K562 (cell line): Measurements from ENCODE around the gene SPATA32. TPM values are rescaled to one million over a fixed set of nuclear protein-coding genes. Genes with fewer than 3 reads are reported as not detected.

ENCODE experiments used
- CLOCK ChIP-seq: fragments of 250-450 bp; sonication (Bioruptor Pico); IDR thresholded peaks from 2 replicates; pipeline ENCODE4 v1.4.0; 2020; ENCODE audit warnings: mild to moderate bottlenecking, moderate library complexity, borderline replicate concordance
- COPS2 ChIP-seq: fragments of 450-650 bp; conservative IDR thresholded peaks from 2 replicates; pipeline ENCODE4 v1.6.1; 2016; ENCODE audit warnings: mild to moderate bottlenecking, moderate library complexity
- CREM ChIP-seq: IDR thresholded peaks from 2 replicates; pipeline ENCODE4 v1.6.1; 2014; ENCODE audit warnings: antibody characterized with exemption, low read depth
- CTCFL ChIP-seq: IDR thresholded peaks from 2 replicates; pipeline ENCODE4 v1.6.1; 2011; ENCODE audit warnings: borderline replicate concordance, low read depth, mild to moderate bottlenecking, moderate library complexity, low read length; ENCODE audit not compliant: insufficient read depth, poor library complexity, severe bottlenecking
- L3MBTL2 ChIP-seq: fragments of 450-650 bp; IDR thresholded peaks from 2 replicates; pipeline ENCODE4 v1.6.1; 2016; ENCODE audit warnings: mild to moderate bottlenecking, moderate library complexity
- LCOR ChIP-seq: sonication (generic); formaldehyde crosslinking; IDR thresholded peaks from 2 replicates; pipeline ENCODE4 v1.8.0; 2022; ENCODE audit warnings: mild to moderate bottlenecking, missing genetic modification reagents
- MAZ ChIP-seq, 2 experiments: fragments of 450-650 bp in 1 of 2; sonication (generic) in 1 of 2; formaldehyde crosslinking; IDR thresholded peaks in 1 of 2; conservative IDR thresholded peaks in 1 of 2; 2 replicates each; pipeline versions ENCODE4 v1.4.0 to v1.5.0; 2020; ENCODE audit warnings: mild to moderate bottlenecking in 1 of 2, missing genetic modification reagents in 1 of 2
- MEIS2 ChIP-seq: fragments of 450-650 bp; IDR thresholded peaks from 2 replicates; pipeline ENCODE4 v1.6.1; 2014; ENCODE audit warnings: mild to moderate bottlenecking; ENCODE audit not compliant: partially characterized antibody
- MXI1 ChIP-seq: IDR thresholded peaks from 2 replicates; pipeline ENCODE4 v1.6.1; 2011; ENCODE audit warnings: low read depth, mild to moderate bottlenecking, improper control_type of control experiment, low read length
- PHF8 ChIP-seq: fragments of 200-600 bp; sonication (generic); IDR thresholded peaks from 2 replicates; pipeline ENCODE4 v1.6.1; 2012; ENCODE audit warnings: mixed run types, mild to moderate bottlenecking, inconsistent platforms, low read length, moderate library complexity, borderline replicate concordance
- TAF7 ChIP-seq: fragments of 450-650 bp; IDR thresholded peaks from 2 replicates; pipeline ENCODE4 v1.6.1; 2016; ENCODE audit warnings: missing genetic modification characterization, missing compliant biosample characterization
- TBP ChIP-seq: optimal IDR thresholded peaks from 2 replicates; pipeline ENCODE3; 2011; ENCODE audit warnings: low read depth, low read length, improper control_type of control experiment
- XRCC5 ChIP-seq: fragments of 200-400 bp; formaldehyde crosslinking; IDR thresholded peaks from 2 replicates; pipeline ENCODE4 v1.6.1; 2017; ENCODE audit warnings: low read depth, mild to moderate bottlenecking, low read length
- YY1 ChIP-seq, 3 experiments: IDR thresholded peaks; 2 replicates each; pipeline ENCODE4 v1.6.1; 2011; ENCODE audit warnings: low read length in 2 of 3, mild to moderate bottlenecking in 2 of 3, moderate library complexity in 2 of 3, borderline replicate concordance in 1 of 3, control low read depth in 1 of 3, low read depth in 1 of 3; ENCODE audit not compliant: insufficient read depth in 3 of 3, insufficient replicate concordance in 2 of 3, control insufficient read depth in 1 of 3, insufficient read length in 1 of 3; ENCODE audit errors: extremely low read depth in 1 of 3
- ZKSCAN1 ChIP-seq: fragments of 150-350 bp; IDR thresholded peaks from 2 replicates; pipeline ENCODE4 v1.6.1; 2016; ENCODE audit warnings: low read depth, low read length
- ZNF24 ChIP-seq: fragments of 450-650 bp; IDR thresholded peaks from 2 replicates; pipeline ENCODE4 v1.6.1; 2016
- ZNF263 ChIP-seq: sonication (generic); formaldehyde crosslinking; IDR thresholded peaks from 2 replicates; pipeline ENCODE4 v1.8.0; 2022; ENCODE audit warnings: mild to moderate bottlenecking, missing genetic modification reagents, borderline replicate concordance
- ZNF444 ChIP-seq: fragments of 250-450 bp; sonication (Bioruptor Pico); IDR thresholded peaks from 2 replicates; pipeline ENCODE4 v1.4.0; 2020; ENCODE audit warnings: mild to moderate bottlenecking, moderate library complexity
- ZNF518B ChIP-seq: fragments of 250-450 bp; sonication (Bioruptor Pico); IDR thresholded peaks from 2 replicates; pipeline ENCODE4 v1.5.0; 2021; ENCODE audit warnings: mild to moderate bottlenecking, moderate library complexity
- polyA plus RNA-seq, 8 experiments: library from polyadenylated mRNA; depleted of rRNA in 4 of 8; stranded (reverse) in 5 of 8; unstranded in 3 of 8; fragments of >200 nt; fragmentation: Nextera tagmentation in 2 of 8; fragmentation: Illumina TruSeq in 1 of 8; extraction: Ambion mirVana in 2 of 8; extraction: Trizol in 1 of 8; gene quantifications; 2 replicates each; pipeline versions ENCODE4 v1.2.1 to v1.2.3, GENCODE V29; 2011 to 2014; ENCODE audit warnings: inconsistent platforms in 1 of 8, missing spikeins in 1 of 8
- total RNA-seq, 7 experiments: library from RNA; depleted of rRNA in 6 of 7; stranded (reverse); fragments of >200 nt in 6 of 7; fragmentation: Illumina TruSeq in 2 of 7; extraction: Trizol in 2 of 7; gene quantifications; 2 replicates each; pipeline versions ENCODE4 v1.2.1 to v1.2.3, GENCODE V29; 2011 to 2021; ENCODE audit warnings: low replicate concordance in 1 of 7

The SPATA32 gene
- total and polyA plus RNA-seq, 9 of the 15 experiments (the other 6 are each of a cell fraction or from before 2014, with no cell fraction given), result 0.03 to 0.06 TPM; not detected in 7

GRCh38 chr17:45218895-45219661, 42.8 kb downstream of the SPATA32 start (continued):
- TF ChIP-seq CTCFL (no peak), MEIS2 (peak; percentile 8), PHF8 (no peak), TBP (peak; percentile 24), L3MBTL2 (no peak), TAF7 (tag) (no peak), CREM (peak; percentile 62; the same call in 1 of the 2 replicates), YY1 (IDR thresholded peaks at IDR 0.05; ENCODE audit: borderline replicate concordance in 1 of 3, control insufficient read depth in 1 of 3, extremely low read depth in 1 of 3, insufficient read depth in 3 of 3, insufficient read length in 1 of 3, insufficient replicate concordance in 2 of 3, low read depth in 1 of 3, low read length in 2 of 3) (peak in 1 of 3 experiments; percentile 9), ZNF518B (CRISPR knock-in tag) (no peak), MAZ (CRISPR knock-in tag; conservative IDR thresholded peaks at IDR 0.05 in 1 of 2, IDR thresholded peaks at IDR 0.05 in 1 of 2) (peak in 1 of 2 experiments; percentile 56; a peak in 2 of 4 replicates), LCOR (CRISPR knock-in tag) (no peak), ZNF24 (0 out of 2 replicates have a peak, but pooled peaks have one; percentile 10), ZNF263 (CRISPR knock-in tag) (peak; percentile 62; the same call in 1 of the 2 replicates), MXI1 (no peak), XRCC5 (peak; percentile 25; the same call in 1 of the 2 replicates), CLOCK (CRISPR knock-in tag) (no peak), ZKSCAN1 (no peak), ZNF444 (no peak), COPS2 (no peak)
